ENCODE results near the gene PMM1. TPM values are rescaled to one million over a fixed set of nuclear protein-coding genes. Genes with fewer than 3 reads are reported as not detected.

Gene PMM1
- total and polyA plus RNA-seq, 2 donors (not counting 3 experiments of a cell fraction or from before 2014, with no cell fraction given), result 14.6 to 31.7 TPM

DNA sequence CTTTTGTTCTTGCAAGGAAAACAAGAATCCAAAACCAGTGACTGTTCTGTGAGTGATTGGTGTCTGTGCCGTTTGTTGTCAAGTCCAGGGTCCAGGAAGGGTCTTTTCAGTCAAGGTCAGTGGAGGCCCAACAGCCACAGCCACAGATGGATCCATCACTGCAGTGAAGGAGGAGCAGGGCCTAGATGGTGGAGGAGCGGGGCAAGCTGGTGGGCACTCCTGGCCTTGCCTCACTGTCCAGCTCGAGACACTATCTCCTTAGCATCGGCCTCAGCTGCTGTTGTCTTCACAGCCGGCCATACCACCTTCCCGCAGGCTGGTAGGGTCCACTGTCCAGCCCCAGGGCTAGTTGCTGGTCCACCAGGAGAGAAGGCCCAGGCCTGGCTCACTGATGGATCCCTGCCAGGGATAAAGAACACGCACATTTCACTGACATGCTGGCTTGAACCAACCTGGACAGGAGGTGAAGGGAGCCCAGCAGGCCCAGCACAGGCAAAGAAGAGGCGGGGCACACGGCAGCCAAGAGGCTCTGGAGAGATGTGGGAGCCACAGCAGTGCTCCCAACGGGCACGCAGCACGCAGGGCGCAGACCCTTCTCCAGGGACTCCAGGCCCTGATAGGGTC lies 60.6 kb downstream of the PMM1 start:
- Histone ChIP-seq H3K4me1 (ENCODE audit: control insufficient read depth, extremely low read depth, insufficient read depth, low read length) (no peaks in the 10 kb centered on the region), H3K9ac (replicated peaks; ENCODE audit: extremely low read depth, insufficient read depth, low read length) (no peak overlapping the region), H2AFZ (ENCODE audit: low read depth, low read length) (no peak overlapping the region), H3K36me3 (ENCODE audit: control insufficient read depth in 2 of 2, extremely low read depth in 1 of 2, insufficient read depth in 2 of 2, low read length in 2 of 2) (peaks cover 2 to 41% of the 10 kb centered on the region in 2 experiments), H3K27ac (ENCODE audit: insufficient read depth, low read depth, low read length) (no peak overlapping the region), H3K9me3 (replicated peaks; ENCODE audit: control insufficient read depth, insufficient read depth, low read length) (no peaks in the 10 kb centered on the region), H3K9me1 (replicated peaks; ENCODE audit: control insufficient read depth, extremely low read depth, insufficient read depth, low read length) (no peaks in the 10 kb centered on the region), H3K79me2 (ENCODE audit: control insufficient read depth, insufficient read depth, low read length) (no peaks in the 10 kb centered on the region), H3K4me2 (ENCODE audit: insufficient read depth, low read length) (no peak overlapping the region), H4K20me1 (replicated peaks; ENCODE audit: control insufficient read depth, extremely low read depth, insufficient read depth, low read length) (no peaks in the 10 kb centered on the region), H3K27me3 (ENCODE audit: control insufficient read depth in 2 of 2, insufficient read depth in 2 of 2, low read length in 2 of 2) (no peaks in the 10 kb centered on the region), H3K4me3 (replicated peaks in 1 of 3; ENCODE audit: insufficient read depth in 1 of 3, low read depth in 1 of 3, low read length in 3 of 3) (no peak overlapping the region)
- ChIA-PET POLR2A (no interaction called here), CTCF (interaction anchor here (2.7 to 4.5 kb wide), 2 partner anchors 11 to 126 kb away, joined by 24 to 124 read pairs; no protein-coding TSS in a partner anchor)
- no peak for DNase-seq (ENCODE audit: low read depth, low spot score)
- dilution Hi-C loops (cut with MboI; ENCODE audit: extremely low pct_ligation_motif_present, low sequenced_read_pairs) (no loop called here), intact Hi-C loops (cut with micrococcal nuclease) (no loop called here)
- BruUV-seq (replicated peaks), result no TSS peak
- no peak for FAIRE-seq
- TF ChIP-seq, protein P1, sequence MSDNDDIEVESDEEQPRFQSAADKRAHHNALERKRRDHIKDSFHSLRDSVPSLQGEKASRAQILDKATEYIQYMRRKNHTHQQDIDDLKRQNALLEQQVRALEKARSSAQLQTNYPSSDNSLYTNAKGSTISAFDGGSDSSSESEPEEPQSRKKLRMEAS (IDR thresholded peaks at IDR 0.05; ENCODE audit: insufficient read depth, insufficient read length), result no peak
- no peak for TF ChIP-seq JUN (IDR thresholded peaks at IDR 0.05; ENCODE audit: borderline replicate concordance, insufficient read depth, insufficient read length, low read depth)
- TF ChIP-seq, protein P2, sequence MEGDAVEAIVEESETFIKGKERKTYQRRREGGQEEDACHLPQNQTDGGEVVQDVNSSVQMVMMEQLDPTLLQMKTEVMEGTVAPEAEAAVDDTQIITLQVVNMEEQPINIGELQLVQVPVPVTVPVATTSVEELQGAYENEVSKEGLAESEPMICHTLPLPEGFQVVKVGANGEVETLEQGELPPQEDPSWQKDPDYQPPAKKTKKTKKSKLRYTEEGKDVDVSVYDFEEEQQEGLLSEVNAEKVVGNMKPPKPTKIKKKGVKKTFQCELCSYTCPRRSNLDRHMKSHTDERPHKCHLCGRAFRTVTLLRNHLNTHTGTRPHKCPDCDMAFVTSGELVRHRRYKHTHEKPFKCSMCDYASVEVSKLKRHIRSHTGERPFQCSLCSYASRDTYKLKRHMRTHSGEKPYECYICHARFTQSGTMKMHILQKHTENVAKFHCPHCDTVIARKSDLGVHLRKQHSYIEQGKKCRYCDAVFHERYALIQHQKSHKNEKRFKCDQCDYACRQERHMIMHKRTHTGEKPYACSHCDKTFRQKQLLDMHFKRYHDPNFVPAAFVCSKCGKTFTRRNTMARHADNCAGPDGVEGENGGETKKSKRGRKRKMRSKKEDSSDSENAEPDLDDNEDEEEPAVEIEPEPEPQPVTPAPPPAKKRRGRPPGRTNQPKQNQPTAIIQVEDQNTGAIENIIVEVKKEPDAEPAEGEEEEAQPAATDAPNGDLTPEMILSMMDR (IDR thresholded peaks at IDR 0.05; ENCODE audit: extremely low read depth in 1 of 2, insufficient read depth in 1 of 2, low read depth in 1 of 2, low read length in 2 of 2), result no peak
- TF ChIP-seq MYC (IDR thresholded peaks at IDR 0.05; ENCODE audit: low read depth, low read length), result no peak
- TF ChIP-seq EZH2 (IDR thresholded peaks at IDR 0.05; ENCODE audit: borderline replicate concordance, low read depth, low read length, severe bottlenecking), result no peak
- TF ChIP-seq FOS (IDR thresholded peaks at IDR 0.05; ENCODE audit: borderline replicate concordance, insufficient read depth, low read length), result no peak
- TF ChIP-seq GATA2 (IDR thresholded peaks at IDR 0.05; ENCODE audit: insufficient read depth, insufficient read length, low read depth, low read length), result no peak
- TF ChIP-seq POLR2A (IDR thresholded peaks at IDR 0.05; ENCODE audit: low read depth, low read length), result no peak
- no peak for TF ChIP-seq POLR2AphosphoS5 (IDR thresholded peaks at IDR 0.05; ENCODE audit: insufficient read depth, low read depth, low read length)

Measured in endothelial cell of umbilical vein (primary cell).